Smooth muscle cell (in vitro differentiated cells): ENCODE data around the gene SEC31A. TPM values are rescaled to one million over a fixed set of nuclear protein-coding genes. Genes with fewer than 3 reads are reported as not detected.

Source experiments
- DNase-seq: peaks from one replicate; lab custom pipeline; 2025; ENCODE audit not compliant: unreplicated experiment; lab: John Stamatoyannopoulos, UW
- H2AFZ ChIP-seq: fragments of 200-600 bp; sonication (generic); 2 replicates; pipeline ENCODE4 v1.6.0; 2016; ENCODE audit warnings: antibody characterized with exemption, low read depth, mild to moderate bottlenecking
- H3F3A ChIP-seq: fragments of 200-600 bp; sonication (generic); 2 replicates; pipeline ENCODE4 v1.6.0; 2017; ENCODE audit warnings: antibody characterized with exemption, low read depth
- H3K27ac ChIP-seq: fragments of 200-600 bp; sonication (generic); 2 replicates; pipeline ENCODE4 v1.5.1; 2016; ENCODE audit warnings: low read depth, mild to moderate bottlenecking
- H3K27me3 ChIP-seq: fragments of 200-600 bp; sonication (generic); 2 replicates; pipeline ENCODE4 v1.6.1; 2016; ENCODE audit warnings: low read depth, mild to moderate bottlenecking
- H3K36me3 ChIP-seq: fragments of 200-600 bp; sonication (generic); 2 replicates; pipeline ENCODE4 v1.5.1; 2016; ENCODE audit warnings: low read depth
- H3K4me1 ChIP-seq: fragments of 200-600 bp; sonication (generic); 2 replicates; pipeline ENCODE4 v1.5.1; 2016; ENCODE audit warnings: low read depth
- H3K4me2 ChIP-seq: fragments of 200-600 bp; sonication (generic); 2 replicates; pipeline ENCODE4 v1.6.0; 2016; ENCODE audit warnings: mild to moderate bottlenecking
- H3K4me3 ChIP-seq: fragments of 200-600 bp; sonication (generic); 2 replicates; pipeline ENCODE4 v1.5.1; 2016; ENCODE audit warnings: mild to moderate bottlenecking
- H3K79me2 ChIP-seq: fragments of 200-600 bp; sonication (generic); 2 replicates; pipeline ENCODE4 v1.6.0; 2016; ENCODE audit warnings: low read depth, mild to moderate bottlenecking
- H3K9ac ChIP-seq: fragments of 200-600 bp; sonication (generic); 2 replicates; pipeline ENCODE4 v1.6.0; 2016; ENCODE audit warnings: low read depth
- H3K9me3 ChIP-seq: fragments of 200-600 bp; sonication (generic); replicated peaks from 2 replicates; pipeline ENCODE4 v1.5.1; 2016; ENCODE audit warnings: low read depth
- H4K20me1 ChIP-seq: fragments of 200-600 bp; sonication (generic); 2 replicates; pipeline ENCODE4 v1.6.0; 2016; ENCODE audit warnings: low read depth
- CTCF ChIP-seq: fragments of 200-600 bp; sonication (generic); IDR thresholded peaks from 2 replicates; pipeline ENCODE4 v1.5.1; 2017; ENCODE audit warnings: borderline replicate concordance, mild to moderate bottlenecking, antibody characterized with exemption; ENCODE audit not compliant: insufficient read depth, poor library complexity, severe bottlenecking
- WGBS: methylation state at CpG from one replicate; pipeline ENCODE4 v1.1.7; 2016; ENCODE audit warnings: low lambda C conversion rate; 5-methylcytosine and 5-hydroxymethylcytosine counted together
- polyA plus RNA-seq: library from polyadenylated mRNA; unstranded; fragments of >200 nt; fragmentation: Nextera tagmentation; extraction: Ambion mirVana; gene quantifications from 2 replicates; pipeline ENCODE4 v1.2.1, GENCODE V29; 2016
- total RNA-seq: library from RNA; depleted of rRNA; stranded (reverse); fragments of >200 nt; gene quantifications from 2 replicates; pipeline ENCODE4 v1.2.3, GENCODE V29; 2014

Gene SEC31A
- total and polyA plus RNA-seq, 2 experiments from 2014 or later, result 315 to 490 TPM

GRCh38 chr4:82799006-82799881 is 91.7 kb downstream of the SEC31A start:
- no peak for DNase-seq
- H3K9me3 ChIP-seq, result no peaks in the 10 kb centered on the region
- H3K27ac ChIP-seq, result no peak overlapping the region

GRCh38 chr4:82798168-82799005 is 92.6 kb downstream of the SEC31A start, which contains the start of gene SCD5:
SCD5 (minus strand) TSS chr4:82798796; CDS start chr4:82798537, 259 bp downstream.
- 2% methylated on average over 79 of the region's 94 CpGs for WGBS
- Histone ChIP-seq H3K4me3 (peak within 1 kb of the TSS; percentile 89), H3K27me3 (no peaks in the 10 kb centered on the region), H3K9ac (peak within 1 kb of the TSS; percentile 38), H4K20me1 (peaks cover 9% of the 10 kb centered on the region), H2AFZ (peak within 1 kb of the TSS; percentile 52), H3K79me2 (no peaks in the 10 kb centered on the region), H3K4me1 (peaks cover 10% of the 10 kb centered on the region), H3K36me3 (no peaks in the 10 kb centered on the region), H3K4me2 (peak within 1 kb of the TSS; percentile 97), H3K27ac (no peak within 1 kb of the TSS), H3F3A (no peaks in the 10 kb centered on the region), H3K9me3 (no peaks in the 10 kb centered on the region)
- peak; percentile 20 for DNase-seq
- TF ChIP-seq CTCF, result no peak

More at GRCh38 chr4:82799006-82799881, 91.7 kb downstream of the SEC31A start:
- H3F3A ChIP-seq, result no peaks in the 10 kb centered on the region
- H3K4me1 ChIP-seq, result peaks cover 10% of the 10 kb centered on the region
- peaks cover 9% of the 10 kb centered on the region for H4K20me1 ChIP-seq
- peak overlapping the region; percentile 38 for H3K9ac ChIP-seq
- 29% methylated on average over 21 of the region's 25 CpGs for WGBS
- no peaks in the 10 kb centered on the region for H3K79me2 ChIP-seq
- H2AFZ ChIP-seq, result peak overlapping the region; percentile 52
- peak overlapping the region; percentile 89 for H3K4me3 ChIP-seq
- peaks cover 8% of the 10 kb centered on the region for H3K27me3 ChIP-seq
- no peaks in the 10 kb centered on the region for H3K36me3 ChIP-seq
- TF ChIP-seq CTCF, result no peak
- H3K4me2 ChIP-seq, result peak overlapping the region; percentile 97

GRCh38 chr4:82797405-82798111 is 93.4 kb downstream of the SEC31A start:
- no peaks in the 10 kb centered on the region for H3K36me3 ChIP-seq
- no peaks in the 10 kb centered on the region for H3K9me3 ChIP-seq
- H3K4me2 ChIP-seq, result peak overlapping the region; percentile 97
- H2AFZ ChIP-seq, result no peak overlapping the region
- peak overlapping the region; percentile 89 for H3K4me3 ChIP-seq
- H4K20me1 ChIP-seq, result peaks cover 15% of the 10 kb centered on the region
- no peaks in the 10 kb centered on the region for H3F3A ChIP-seq
- H3K9ac ChIP-seq, result no peak overlapping the region
- peaks cover 10% of the 10 kb centered on the region for H3K4me1 ChIP-seq
- no peak overlapping the region for H3K27ac ChIP-seq
- DNase-seq, result peak; percentile 18
- WGBS, result 3% methylated on average over 37 of the region's 47 CpGs
- TF ChIP-seq CTCF, result no peak
- H3K79me2 ChIP-seq, result peaks cover 7% of the 10 kb centered on the region
- no peaks in the 10 kb centered on the region for H3K27me3 ChIP-seq
